ENCODE measurements around the gene C2CD3. TPM values are rescaled to one million over a fixed set of nuclear protein-coding genes. Genes with fewer than 3 reads are reported as not detected.
A peak's percentile ranks its signal among the peaks of the same experiment; 100 is the strongest.

The C2CD3 gene
- total RNA-seq, 1 donor = 23.3 TPM

DNA sequence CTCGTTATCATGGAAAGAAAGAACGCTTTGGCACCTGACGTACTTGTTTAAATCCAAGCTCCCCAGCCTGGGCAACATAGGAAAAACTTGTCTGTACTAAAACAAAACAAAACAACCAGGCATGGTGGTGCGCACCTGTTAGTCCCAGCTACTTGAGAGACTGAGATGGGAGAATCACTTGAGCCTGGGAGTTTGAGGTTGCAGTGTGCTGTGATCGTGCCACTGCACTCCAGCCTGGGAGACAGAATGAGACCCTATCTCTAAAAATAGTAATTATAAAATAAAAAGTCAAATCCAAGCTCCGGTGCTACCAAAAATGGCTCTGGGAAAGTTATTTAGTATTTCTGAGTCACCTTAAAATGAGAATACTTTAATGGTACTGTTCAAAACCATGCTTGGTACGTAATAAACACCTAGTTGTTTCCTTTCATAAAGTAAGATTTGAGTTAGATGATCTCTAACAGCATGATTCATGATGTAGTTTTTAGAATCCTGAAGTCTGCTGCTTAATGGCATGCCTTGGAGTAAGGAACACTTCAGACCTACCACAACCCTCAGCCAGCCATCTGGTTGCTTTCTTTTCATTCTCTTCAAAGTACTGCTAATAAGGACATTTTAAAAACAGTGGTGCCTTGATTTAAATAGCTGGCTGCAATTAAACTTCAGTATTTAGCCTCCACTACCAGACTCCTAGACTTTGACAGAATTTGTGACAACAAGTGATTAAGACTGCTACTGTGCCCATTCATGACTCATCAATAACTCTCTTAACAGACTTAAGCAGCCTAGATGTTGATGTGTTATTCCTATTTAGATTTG is 8.6 kb upstream of the C2CD3 start:
- H3K27me3 ChIP-seq (ENCODE audit: insufficient read depth, low read length) = no peaks in the 10 kb centered on the region
- H3K4me3 ChIP-seq (ENCODE audit: low read length) = no peak overlapping the region
- H3K9me3 ChIP-seq (ENCODE audit: low read depth, low read length) = no peaks in the 10 kb centered on the region
- H3K4me1 ChIP-seq (ENCODE audit: insufficient read depth, low read length) = no peaks in the 10 kb centered on the region

GRCh38 chr11:74175920-74176319 is 5.1 kb upstream of the C2CD3 start:
- Histone ChIP-seq H3K9me3 (ENCODE audit: low read depth, low read length) (no peaks in the 10 kb centered on the region), H3K27me3 (ENCODE audit: insufficient read depth, low read length) (no peaks in the 10 kb centered on the region), H3K4me1 (ENCODE audit: insufficient read depth, low read length) (peaks cover 13% of the 10 kb centered on the region), H3K4me3 (ENCODE audit: low read length) (no peak overlapping the region)

- Histone ChIP-seq H3K4me3 (ENCODE audit: low read length) (peak overlapping the region; percentile 79), H3K4me1 (ENCODE audit: insufficient read depth, low read length) (peaks cover 26% of the 10 kb centered on the region), H3K9me3 (ENCODE audit: low read depth, low read length) (no peaks in the 10 kb centered on the region), H3K27me3 (ENCODE audit: insufficient read depth, low read length) (no peaks in the 10 kb centered on the region)
Measured at GRCh38 chr11:74171997-74172396, 1.2 kb upstream of the C2CD3 start.

DNA sequence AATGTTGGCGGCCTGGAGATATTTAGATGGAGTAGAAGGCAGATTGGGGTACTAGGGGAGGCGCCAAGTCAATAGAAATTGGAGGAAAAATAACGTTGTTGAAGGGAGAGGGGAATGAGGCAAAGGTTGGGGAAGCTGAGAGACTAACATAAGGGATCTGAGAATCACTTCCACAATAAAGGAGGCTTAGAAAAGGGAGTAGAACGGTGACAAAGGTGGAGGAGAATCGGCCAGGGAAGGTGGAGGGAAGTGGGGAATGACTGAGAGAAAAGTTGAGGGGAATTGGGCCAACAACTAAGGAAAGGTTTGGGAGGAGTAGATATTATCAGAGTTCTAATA is 797 bp upstream of the C2CD3 start:
- Histone ChIP-seq H3K4me3 (ENCODE audit: low read length) (peak overlapping the region; percentile 79), H3K9me3 (ENCODE audit: low read depth, low read length) (no peaks in the 10 kb centered on the region), H3K27me3 (ENCODE audit: insufficient read depth, low read length) (no peaks in the 10 kb centered on the region), H3K4me1 (ENCODE audit: insufficient read depth, low read length) (peaks cover 26% of the 10 kb centered on the region)

- H3K9me3 ChIP-seq (ENCODE audit: low read depth, low read length) = no peaks in the 10 kb centered on the region
- no peaks in the 10 kb centered on the region for H3K27me3 ChIP-seq (ENCODE audit: insufficient read depth, low read length)
- peaks cover 26% of the 10 kb centered on the region for H3K4me1 ChIP-seq (ENCODE audit: insufficient read depth, low read length)
- H3K4me3 ChIP-seq (ENCODE audit: low read length) = peak overlapping the region; percentile 79
Measured at GRCh38 chr11:74169738-74170458, 904 bp downstream of the C2CD3 start.

DNA sequence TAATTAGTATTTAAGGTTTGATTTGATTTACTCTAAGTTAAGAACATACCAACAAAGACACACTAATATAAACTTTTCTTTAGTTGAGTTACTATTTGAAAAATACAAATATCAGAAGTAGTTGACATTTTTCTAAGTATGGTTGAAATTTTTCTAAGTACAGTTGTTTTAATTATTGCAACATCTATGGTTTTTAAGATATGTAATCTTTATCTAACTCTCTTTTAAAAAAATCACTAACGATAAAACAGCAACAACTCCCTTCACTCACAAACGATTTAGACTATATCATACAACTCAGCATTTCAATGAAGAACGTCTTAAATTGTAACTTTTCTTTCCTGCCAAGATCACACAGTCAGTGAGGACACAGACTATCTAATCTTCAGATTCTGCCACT is 2.0 kb downstream of the C2CD3 start:
- Histone ChIP-seq H3K4me3 (ENCODE audit: low read length) (no peak overlapping the region), H3K27me3 (ENCODE audit: insufficient read depth, low read length) (no peaks in the 10 kb centered on the region), H3K4me1 (ENCODE audit: insufficient read depth, low read length) (peaks cover 26% of the 10 kb centered on the region), H3K9me3 (ENCODE audit: low read depth, low read length) (no peaks in the 10 kb centered on the region)

DNA sequence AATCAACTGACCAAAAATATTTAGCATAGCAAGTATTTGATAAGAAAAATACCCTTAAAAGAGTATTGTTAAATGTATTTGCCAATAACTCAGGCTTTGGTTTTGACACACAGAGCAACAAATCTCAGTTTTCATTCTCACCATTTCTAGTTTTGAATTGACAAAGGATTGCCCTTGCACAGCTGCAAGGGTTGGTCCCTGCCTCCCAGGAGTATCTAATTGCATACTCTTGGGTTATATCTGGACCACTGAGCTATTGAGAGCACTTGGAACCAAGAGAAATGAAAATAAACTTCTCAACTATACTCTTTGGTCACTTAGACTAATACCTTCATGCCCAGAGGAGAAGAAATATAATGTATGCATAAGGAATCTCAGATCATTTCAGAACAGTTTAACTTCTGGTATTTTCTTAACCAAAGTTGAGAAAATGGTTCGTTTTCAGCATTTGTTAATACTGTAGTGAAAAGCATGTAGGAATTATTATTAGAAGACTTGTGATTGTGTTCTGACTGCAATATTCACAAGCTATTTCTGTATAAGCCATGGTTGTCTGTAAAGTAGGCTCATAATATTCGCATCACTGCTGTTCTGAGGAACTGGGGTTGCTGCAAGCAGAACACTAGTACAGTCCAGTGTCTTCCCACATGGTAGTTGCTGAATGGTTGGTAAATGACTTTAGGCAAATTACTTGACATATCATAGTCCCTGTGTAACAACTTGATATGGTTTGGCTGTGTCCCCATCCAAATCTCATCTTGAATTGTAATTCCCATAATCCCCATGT is 7.9 kb downstream of the C2CD3 start:
- Histone ChIP-seq H3K4me3 (ENCODE audit: low read length) (no peak overlapping the region), H3K4me1 (ENCODE audit: insufficient read depth, low read length) (no peaks in the 10 kb centered on the region), H3K9me3 (ENCODE audit: low read depth, low read length) (no peaks in the 10 kb centered on the region), H3K27me3 (ENCODE audit: insufficient read depth, low read length) (no peaks in the 10 kb centered on the region)

GRCh38 chr11:74159642-74160041 is 11.2 kb downstream of the C2CD3 start:
- H3K27me3 ChIP-seq (ENCODE audit: insufficient read depth, low read length) = no peaks in the 10 kb centered on the region
- H3K4me1 ChIP-seq (ENCODE audit: insufficient read depth, low read length) = no peaks in the 10 kb centered on the region
- no peaks in the 10 kb centered on the region for H3K9me3 ChIP-seq (ENCODE audit: low read depth, low read length)
- H3K4me3 ChIP-seq (ENCODE audit: low read length) = no peak overlapping the region

GRCh38 chr11:74157169-74157568 is 13.6 kb downstream of the C2CD3 start:
- Histone ChIP-seq H3K4me1 (ENCODE audit: insufficient read depth, low read length) (no peaks in the 10 kb centered on the region), H3K4me3 (ENCODE audit: low read length) (no peak overlapping the region), H3K27me3 (ENCODE audit: insufficient read depth, low read length) (no peaks in the 10 kb centered on the region), H3K9me3 (ENCODE audit: low read depth, low read length) (no peaks in the 10 kb centered on the region)

DNA sequence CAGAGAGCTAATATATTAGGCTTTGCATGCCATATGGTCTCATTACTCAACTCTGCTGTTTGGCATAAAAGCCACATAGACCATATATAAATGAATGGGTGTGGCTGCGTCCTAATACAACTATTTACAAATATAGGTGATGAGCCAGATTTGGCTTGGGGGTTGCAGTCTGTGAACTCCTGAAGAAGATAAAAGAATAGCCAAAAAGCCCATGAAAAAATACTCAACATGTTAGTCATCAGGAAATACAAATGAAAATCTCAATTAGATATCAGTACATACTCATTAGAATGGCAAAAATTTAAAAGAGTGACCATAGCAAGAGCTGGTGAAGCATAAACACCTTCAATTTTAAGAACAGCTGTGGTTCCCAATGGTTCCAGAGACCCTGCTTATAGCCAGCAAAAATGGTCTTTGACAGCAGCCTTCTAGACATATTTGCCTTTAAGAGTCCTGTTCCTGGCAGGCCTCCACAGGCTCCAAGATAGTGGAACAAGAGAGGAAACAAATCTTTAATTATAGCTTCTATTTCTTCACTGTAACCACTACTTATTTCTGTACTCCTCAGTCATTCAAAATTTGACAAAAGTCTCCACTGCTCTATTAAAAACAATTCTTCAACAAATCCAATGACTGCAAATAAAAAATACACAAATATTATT is 16.1 kb downstream of the C2CD3 start:
- no peaks in the 10 kb centered on the region for H3K27me3 ChIP-seq (ENCODE audit: insufficient read depth, low read length)
- H3K4me3 ChIP-seq (ENCODE audit: low read length) = no peak overlapping the region
- no peaks in the 10 kb centered on the region for H3K9me3 ChIP-seq (ENCODE audit: low read depth, low read length)
- no peaks in the 10 kb centered on the region for H3K4me1 ChIP-seq (ENCODE audit: insufficient read depth, low read length)

DNA sequence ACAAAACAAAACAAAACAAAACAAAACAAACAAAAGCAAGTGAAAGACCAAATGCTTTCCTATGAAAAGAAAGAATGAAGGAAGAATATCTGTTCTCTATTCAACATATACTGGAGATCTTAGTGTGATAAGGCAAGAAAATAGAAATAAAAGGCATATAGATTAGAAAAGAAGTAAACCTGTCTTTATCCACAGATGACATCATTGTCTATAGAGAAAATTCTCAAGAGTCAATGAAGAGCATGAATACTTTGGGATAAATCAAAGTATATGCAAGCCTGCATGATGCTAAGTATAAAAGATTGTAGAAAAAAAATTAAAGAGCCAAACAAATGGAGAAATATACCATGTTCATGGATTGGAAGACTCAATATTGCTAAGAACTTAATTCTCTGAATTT is 17.6 kb downstream of the C2CD3 start:
- no peaks in the 10 kb centered on the region for H3K9me3 ChIP-seq (ENCODE audit: low read depth, low read length)
- no peaks in the 10 kb centered on the region for H3K27me3 ChIP-seq (ENCODE audit: insufficient read depth, low read length)
- H3K4me3 ChIP-seq (ENCODE audit: low read length) = no peak overlapping the region

DNA sequence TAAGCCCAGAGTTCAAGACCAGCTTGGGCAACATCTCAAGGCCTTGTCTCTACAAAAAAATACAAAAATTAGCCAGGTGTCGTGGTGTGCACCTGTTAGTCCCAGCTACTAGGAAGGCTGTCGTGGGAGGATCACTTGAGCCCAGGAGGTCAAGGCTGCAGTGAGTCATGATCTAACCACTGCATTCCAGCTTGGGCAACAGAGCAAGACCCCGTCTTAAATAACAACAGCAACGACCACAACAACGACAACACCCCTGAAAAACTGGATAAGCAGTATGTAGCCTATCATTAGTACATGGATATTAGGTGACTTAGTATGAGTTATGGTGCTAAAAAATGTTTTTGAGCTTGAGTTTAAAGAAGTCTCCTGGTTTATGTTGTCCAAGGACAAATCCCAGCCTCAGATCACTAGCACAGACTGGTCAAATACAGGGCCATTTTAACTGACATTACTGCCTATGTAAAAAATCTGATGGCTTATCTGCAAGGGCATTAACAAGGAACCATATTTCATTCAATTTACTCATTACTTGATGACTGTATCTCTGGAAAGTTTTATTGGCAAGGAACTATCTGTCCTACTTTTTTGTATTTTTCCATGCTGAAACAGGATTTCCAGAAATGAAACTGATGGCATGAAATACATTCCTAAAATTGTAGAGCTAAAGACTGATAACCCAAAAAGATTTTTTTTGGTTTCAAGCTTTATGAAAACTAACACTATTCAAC is 23.4 kb downstream of the C2CD3 start:
- Histone ChIP-seq H3K27me3 (ENCODE audit: insufficient read depth, low read length) (no peaks in the 10 kb centered on the region), H3K4me1 (ENCODE audit: insufficient read depth, low read length) (no peaks in the 10 kb centered on the region), H3K4me3 (ENCODE audit: low read length) (no peak overlapping the region), H3K9me3 (ENCODE audit: low read depth, low read length) (no peaks in the 10 kb centered on the region)

More for the DNA sequence above, 17.6 kb downstream of the C2CD3 start:
- H3K4me1 ChIP-seq (ENCODE audit: insufficient read depth, low read length) = no peaks in the 10 kb centered on the region

DNA sequence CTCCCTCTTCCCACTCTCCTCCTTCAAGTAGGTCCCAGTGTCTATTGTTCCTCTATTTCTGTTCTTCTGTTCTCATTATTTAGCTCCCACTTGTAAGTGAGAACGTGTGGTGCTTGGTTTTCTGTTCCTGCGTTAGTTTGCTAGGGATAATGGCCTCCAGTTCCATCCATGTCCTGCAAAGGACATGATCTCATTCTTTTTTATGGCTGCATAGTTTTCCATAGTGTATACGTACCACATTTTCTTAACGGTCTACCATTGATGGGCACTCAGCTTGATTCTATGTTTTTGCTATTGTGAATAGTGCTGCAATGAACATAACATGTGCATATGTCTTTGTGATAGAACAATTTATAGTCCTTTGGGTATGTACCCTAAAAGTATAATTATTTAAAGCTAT is 26.2 kb downstream of the C2CD3 start:
- Histone ChIP-seq H3K27me3 (ENCODE audit: insufficient read depth, low read length) (no peaks in the 10 kb centered on the region), H3K9me3 (ENCODE audit: low read depth, low read length) (no peaks in the 10 kb centered on the region), H3K4me3 (ENCODE audit: low read length) (no peak overlapping the region), H3K4me1 (ENCODE audit: insufficient read depth, low read length) (no peaks in the 10 kb centered on the region)

DNA sequence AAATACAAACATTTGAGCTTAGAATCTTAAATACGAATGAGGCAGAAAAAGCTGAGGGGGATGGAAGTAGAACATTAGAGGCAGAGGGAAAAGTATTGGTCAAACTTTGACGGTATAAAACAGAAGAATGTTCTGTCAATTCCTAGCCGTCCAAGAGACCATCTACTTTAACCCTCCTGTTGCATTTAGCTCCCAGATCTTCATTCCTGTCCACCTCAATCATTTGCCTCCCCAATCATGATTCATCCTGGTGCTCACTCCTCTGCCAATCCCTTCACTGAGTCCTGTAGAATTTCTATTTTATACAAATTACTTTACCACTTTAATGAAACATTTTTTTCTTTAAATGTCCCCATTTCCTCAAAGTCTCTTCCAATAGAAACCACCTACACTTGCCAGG is 28.2 kb downstream of the C2CD3 start:
- H3K4me3 ChIP-seq (ENCODE audit: low read length) = no peak overlapping the region
- no peaks in the 10 kb centered on the region for H3K4me1 ChIP-seq (ENCODE audit: insufficient read depth, low read length)
- H3K27me3 ChIP-seq (ENCODE audit: insufficient read depth, low read length) = no peaks in the 10 kb centered on the region
- H3K9me3 ChIP-seq (ENCODE audit: low read depth, low read length) = no peaks in the 10 kb centered on the region
